IMR-90 (cell line): ENCODE data around the gene GTF2F1. TPM values are rescaled to one million over a fixed set of nuclear protein-coding genes. Genes with fewer than 3 reads are reported as not detected.

Source experiments
- ATAC-seq: fragments of 200-7000 bp; cut with Tn5 transposase; 2 replicates; pipeline ENCODE4 v1.9.1; 2020; ENCODE audit warnings: low read depth, mild to moderate bottlenecking, moderate library complexity
- BruUV-seq: library from RNA; stranded (reverse); fragments of 400-500 nt; replicated peaks from 2 replicates; lab custom pipeline; 2021; lab: Mats Ljungman, UMichigan
- CTCF ChIA-PET: fragments of 300-600 bp; formaldehyde crosslinking; extraction: SDS; loops from one replicate; lab custom pipeline; 2021; ENCODE audit warnings: antibody characterized with exemption; lab: Yijun Ruan, JAX
- POLR2A ChIA-PET: fragments of 300-600 bp; sonication (Branson Sonifier 250); formaldehyde crosslinking; loops from one replicate; lab custom pipeline; 2022; ENCODE audit warnings: antibody characterized with exemption; ENCODE audit not compliant: unreplicated experiment; lab: Charles Lee
- DNase-seq: peaks from one replicate; pipeline ENCODE4 v3.0.0; 2013
- H2AFZ ChIP-seq: replicated peaks from 2 replicates; pipeline ENCODE3; 2013; ENCODE audit warnings: low read length, mild to moderate bottlenecking; ENCODE audit not compliant: poor library complexity
- H2AK5ac ChIP-seq: 2 replicates; pipeline ENCODE4 v1.6.1; 2013; ENCODE audit warnings: low read depth, low read length, inconsistent platforms
- H2AK9ac ChIP-seq: replicated peaks from 2 replicates; pipeline ENCODE3; 2013; ENCODE audit warnings: mild to moderate bottlenecking, low read depth, low read length, moderate library complexity; ENCODE audit not compliant: poor library complexity
- H2BK120ac ChIP-seq: 2 replicates; pipeline ENCODE4 v1.6.1; 2013; ENCODE audit warnings: low read depth, low read length, inconsistent platforms
- H2BK15ac ChIP-seq: 3 replicates; pipeline ENCODE4 v1.6.1; 2013; ENCODE audit warnings: low read depth, low read length, inconsistent platforms
- H2BK20ac ChIP-seq: 2 replicates; pipeline ENCODE4 v1.6.1; 2013; ENCODE audit warnings: low read depth, mild to moderate bottlenecking, inconsistent platforms, low read length, moderate library complexity
- H2BK5ac ChIP-seq: 2 replicates; pipeline ENCODE4 v1.6.1; 2013; ENCODE audit warnings: mild to moderate bottlenecking, low read depth, low read length, inconsistent platforms; ENCODE audit not compliant: poor library complexity, severe bottlenecking
- H3K14ac ChIP-seq: replicated peaks from 2 replicates; pipeline ENCODE4 v1.6.1; 2013; ENCODE audit warnings: low read depth, low read length, inconsistent platforms
- H3K18ac ChIP-seq: 2 replicates; pipeline ENCODE4 v1.6.1; 2013; ENCODE audit warnings: low read depth, low read length, control low read depth
- H3K23ac ChIP-seq: 2 replicates; pipeline ENCODE4 v1.6.1; 2013; ENCODE audit warnings: low read depth, low read length, inconsistent platforms
- H3K27ac ChIP-seq: 2 replicates; pipeline ENCODE4 v1.5.1; 2013; ENCODE audit warnings: mild to moderate bottlenecking, control low read depth, low read length; ENCODE audit not compliant: insufficient read depth
- H3K27me3 ChIP-seq: 2 replicates; pipeline ENCODE4 v1.6.1; 2013; ENCODE audit warnings: low read length; ENCODE audit not compliant: control insufficient read depth, insufficient read depth
- H3K36me3 ChIP-seq: 2 replicates; pipeline ENCODE4 v1.6.1; 2013; ENCODE audit warnings: low read length, mixed read lengths; ENCODE audit not compliant: control insufficient read depth, insufficient read depth
- H3K4ac ChIP-seq: 2 replicates; pipeline ENCODE4 v1.6.1; 2013; ENCODE audit warnings: low read depth, low read length, inconsistent platforms
- H3K4me1 ChIP-seq: 2 replicates; pipeline ENCODE4 v1.6.1; 2013; ENCODE audit warnings: low read length, mixed read lengths; ENCODE audit not compliant: control insufficient read depth, insufficient read depth
- H3K4me2 ChIP-seq: 2 replicates; pipeline ENCODE4 v1.6.1; 2013; ENCODE audit warnings: low read depth, mild to moderate bottlenecking, control low read depth, low read length, moderate library complexity
- H3K4me3 ChIP-seq: 2 replicates; pipeline ENCODE4 v1.5.1; 2013; ENCODE audit warnings: low read depth, mild to moderate bottlenecking, control low read depth, low read length, moderate library complexity; ENCODE audit not compliant: insufficient read depth
- H3K56ac ChIP-seq: 2 replicates; pipeline ENCODE4 v1.6.1; 2013; ENCODE audit warnings: low read length, inconsistent platforms; ENCODE audit not compliant: insufficient read depth; ENCODE audit errors: extremely low read depth
- H3K79me1 ChIP-seq, 2 experiments: 2 replicates each; pipeline ENCODE4 v1.6.1; 2013; ENCODE audit warnings: low read length in 2 of 2, inconsistent platforms in 1 of 2, low read depth in 1 of 2
- H3K9ac ChIP-seq: 2 replicates; pipeline ENCODE4 v1.6.1; 2013; ENCODE audit warnings: low read depth, low read length, control low read depth
- H3K9me1 ChIP-seq: 2 replicates; pipeline ENCODE4 v1.6.1; 2013; ENCODE audit warnings: low read length, inconsistent platforms; ENCODE audit not compliant: insufficient read depth
- H3K9me3 ChIP-seq: 2 replicates; pipeline ENCODE4 v1.6.1; 2013; ENCODE audit warnings: low read length; ENCODE audit not compliant: control insufficient read depth, insufficient read depth
- H4K20me1 ChIP-seq: 2 replicates; pipeline ENCODE4 v1.6.1; 2013; ENCODE audit warnings: low read length, inconsistent platforms; ENCODE audit not compliant: insufficient read depth
- H4K5ac ChIP-seq: 2 replicates; pipeline ENCODE4 v1.6.1; 2013; ENCODE audit warnings: mild to moderate bottlenecking, low read depth, low read length, control low read depth
- H4K8ac ChIP-seq, 2 experiments: 2 replicates each; pipeline ENCODE4 v1.6.1; 2013; ENCODE audit warnings: low read depth in 2 of 2, low read length in 2 of 2, control low read depth in 1 of 2, inconsistent platforms in 1 of 2
- H4K91ac ChIP-seq: 2 replicates; pipeline ENCODE4 v1.6.1; 2013; ENCODE audit warnings: low read depth, low read length, inconsistent platforms; ENCODE audit not compliant: insufficient read depth
- BHLHE40 ChIP-seq: fragments of 150-350 bp; IDR thresholded peaks from 2 replicates; pipeline ENCODE4 v1.6.1; 2016; ENCODE audit warnings: mild to moderate bottlenecking, low read depth, low read length
- CEBPB ChIP-seq: IDR thresholded peaks from 2 replicates; pipeline ENCODE4 v1.6.1; 2012; ENCODE audit warnings: low read depth, low read length, improper control_type of control experiment
- CHD1 ChIP-seq: IDR thresholded peaks from 2 replicates; pipeline ENCODE4 v1.6.1; 2012; ENCODE audit warnings: low read depth, low read length, improper control_type of control experiment
- FOS ChIP-seq: fragments of 150-350 bp; IDR thresholded peaks from 2 replicates; pipeline ENCODE4 v1.6.1; 2016; ENCODE audit warnings: low read depth, low read length
- MAFK ChIP-seq: IDR thresholded peaks from 2 replicates; pipeline ENCODE4 v1.6.1; 2012; ENCODE audit warnings: low read depth, low read length, improper control_type of control experiment
- MAZ ChIP-seq: IDR thresholded peaks from 2 replicates; pipeline ENCODE4 v1.6.1; 2012; ENCODE audit warnings: low read depth, mild to moderate bottlenecking, low read length, improper control_type of control experiment, moderate library complexity, borderline replicate concordance
- MXI1 ChIP-seq: IDR thresholded peaks from 2 replicates; pipeline ENCODE4 v1.6.1; 2012; ENCODE audit warnings: low read depth, mild to moderate bottlenecking, low read length, moderate library complexity, borderline replicate concordance
- NFE2L2 ChIP-seq: fragments of 150-350 bp; IDR thresholded peaks from 2 replicates; pipeline ENCODE4 v1.6.1; 2016; ENCODE audit warnings: low read depth, mild to moderate bottlenecking, low read length
- POLR2A ChIP-seq: IDR thresholded peaks from 2 replicates; pipeline ENCODE4 v1.6.1; 2012; ENCODE audit warnings: mild to moderate bottlenecking, low read depth, low read length
- RAD21 ChIP-seq: IDR thresholded peaks from 2 replicates; pipeline ENCODE4 v1.6.1; 2012; ENCODE audit warnings: low read length, improper control_type of control experiment
- RCOR1 ChIP-seq: IDR thresholded peaks from 2 replicates; pipeline ENCODE4 v1.6.1; 2012; ENCODE audit warnings: mild to moderate bottlenecking, low read length, improper control_type of control experiment; ENCODE audit not compliant: insufficient replicate concordance
- RFX5 ChIP-seq: IDR thresholded peaks from 2 replicates; pipeline ENCODE4 v1.8.0; 2012; ENCODE audit warnings: low read depth, mild to moderate bottlenecking, low read length, moderate library complexity
- SMC3 ChIP-seq: fragments of 150-350 bp; IDR thresholded peaks from 2 replicates; pipeline ENCODE4 v1.6.1; 2016; ENCODE audit warnings: low read depth, mild to moderate bottlenecking, antibody characterized with exemption, low read length, moderate library complexity
- WGBS, 2 experiments: methylation state at CpG; one replicate each; pipeline versions ENCODE4 v1.1.5 to v1.1.7; 2013; ENCODE audit warnings: missing lambda C conversion rate in 2 of 2; ENCODE audit not compliant: insufficient read length in 1 of 2; ENCODE audit errors: extremely low coverage in 2 of 2; 5-methylcytosine and 5-hydroxymethylcytosine counted together
- dilution Hi-C: fragments of 300-500 bp; cut with HindIII; formaldehyde crosslinking; loops from one replicate; pipeline ENCODE4 v1.14.3; 2018; ENCODE audit warnings: low sequenced_read_pairs; ENCODE audit not compliant: unreplicated experiment
- in situ Hi-C: fragments of 300-500 bp; cut with MboI; formaldehyde crosslinking; loops from 3 replicates; pipeline ENCODE4 v1.14.3; 2019; ENCODE audit warnings: low sequenced_read_pairs, inconsistent platforms, mixed read lengths
- intact Hi-C: fragments of 100-400 bp; cut with micrococcal nuclease; formaldehyde crosslinking; loops from 2 replicates; pipeline ENCODE4 v1.10.0; 2022
- polyA plus RNA-seq, 3 experiments: library from polyadenylated mRNA; depleted of rRNA; stranded (reverse); fragments of >200 nt; gene quantifications; 2 replicates each; pipeline ENCODE4 v1.2.3, GENCODE V29; 2012; ENCODE audit warnings: low replicate concordance in 1 of 3
- total RNA-seq: library from RNA; depleted of rRNA; stranded (reverse); fragments of >200 nt; gene quantifications from 2 replicates; pipeline ENCODE4 v1.2.3, GENCODE V29; 2012
- TF ChIP-seq, protein P1 (sequence below): fragments of 150-350 bp; IDR thresholded peaks from 2 replicates; pipeline ENCODE4 v1.6.1; 2016; ENCODE audit warnings: low read depth, mild to moderate bottlenecking, low read length, moderate library complexity, borderline replicate concordance
- TF ChIP-seq, protein P2 (sequence below): conservative IDR thresholded peaks from 2 replicates; pipeline ENCODE4 v1.5.1; 2012; ENCODE audit warnings: mild to moderate bottlenecking, low read depth, low read length, improper control_type of control experiment
- TF ChIP-seq, protein P3 (sequence below): fragments of 150-350 bp; IDR thresholded peaks from 2 replicates; pipeline ENCODE4 v1.6.1; 2017; ENCODE audit warnings: mild to moderate bottlenecking, antibody characterized with exemption, low read length, low read depth

Gene GTF2F1
- total and polyA plus RNA-seq, 2 of the 4 experiments (the other 2 are of a cell fraction): 43.7 to 51.4 TPM

DNA sequence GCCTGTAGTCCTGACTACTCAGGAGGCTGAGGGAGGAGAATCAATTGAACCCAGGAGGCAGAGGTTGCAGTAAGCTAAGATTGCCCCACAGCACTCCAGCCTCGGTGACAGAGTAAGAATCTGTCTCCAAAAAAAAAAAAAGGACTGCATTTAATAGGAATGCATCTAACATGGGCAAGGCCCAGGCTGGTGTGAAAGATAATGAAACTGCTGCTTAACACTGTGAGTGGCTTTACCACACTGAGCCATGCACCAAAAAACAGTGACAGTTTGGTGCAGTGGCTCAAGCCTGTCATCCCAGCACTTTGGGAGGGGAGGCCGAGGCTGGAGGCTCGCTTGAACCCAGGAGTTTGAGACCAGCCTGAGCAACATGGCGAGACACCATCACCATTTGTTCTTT is 8.6 kb downstream of the GTF2F1 start:
- ChIA-PET CTCF (no interaction called here), POLR2A (no interaction called here)
- Histone ChIP-seq H4K8ac (no peak overlapping the region), H3K56ac (no peak overlapping the region), H4K91ac (no peak overlapping the region), H3K79me1 (peaks cover 4 to 11% of the 10 kb centered on the region in 2 experiments; a peak in 3 of 4 replicates), H2AFZ (no peak overlapping the region), H2BK5ac (no peak overlapping the region), H2AK5ac (no peak overlapping the region), H4K5ac (no peak overlapping the region), H4K20me1 (no peaks in the 10 kb centered on the region), H3K23ac (no peak overlapping the region), H3K4me3 (no peak overlapping the region), H3K4ac (no peak overlapping the region), H2BK120ac (no peak overlapping the region), H3K27ac (no peak overlapping the region), H3K14ac (no peak overlapping the region), H2AK9ac (no peak overlapping the region), H3K18ac (no peak overlapping the region), H3K9me1 (no peaks in the 10 kb centered on the region), H2BK20ac (no peak overlapping the region), H3K27me3 (no peaks in the 10 kb centered on the region), H3K36me3 (peaks cover 74% of the 10 kb centered on the region), H2BK15ac (no peak overlapping the region), H3K4me1 (no peaks in the 10 kb centered on the region), H3K9me3 (peaks cover 7% of the 10 kb centered on the region; the same call in 1 of the 2 replicates), H3K4me2 (no peak overlapping the region), H3K9ac (no peak overlapping the region)
- no peak for ATAC-seq
- WGBS, 2 experiments: 100% methylated on average over 3 of the region's 4 CpGs; no CpG with 5 or more reads in 1 of the 2 experiments
- intact Hi-C loops (no loop called here), in situ Hi-C loops (no loop called here), dilution Hi-C loops (no loop called here)
- BruUV-seq: no TSS peak
- no peak for DNase-seq
- TF ChIP-seq CHD1 (no peak), MAFK (no peak), RFX5 (no peak), RCOR1 (no peak), MXI1 (no peak), RAD21 (no peak), SMC3 (no peak), NFE2L2 (no peak), MAZ (no peak), CEBPB (no peak), BHLHE40 (no peak), FOS (no peak), POLR2A (no peak)
- TF ChIP-seq, protein P1, sequence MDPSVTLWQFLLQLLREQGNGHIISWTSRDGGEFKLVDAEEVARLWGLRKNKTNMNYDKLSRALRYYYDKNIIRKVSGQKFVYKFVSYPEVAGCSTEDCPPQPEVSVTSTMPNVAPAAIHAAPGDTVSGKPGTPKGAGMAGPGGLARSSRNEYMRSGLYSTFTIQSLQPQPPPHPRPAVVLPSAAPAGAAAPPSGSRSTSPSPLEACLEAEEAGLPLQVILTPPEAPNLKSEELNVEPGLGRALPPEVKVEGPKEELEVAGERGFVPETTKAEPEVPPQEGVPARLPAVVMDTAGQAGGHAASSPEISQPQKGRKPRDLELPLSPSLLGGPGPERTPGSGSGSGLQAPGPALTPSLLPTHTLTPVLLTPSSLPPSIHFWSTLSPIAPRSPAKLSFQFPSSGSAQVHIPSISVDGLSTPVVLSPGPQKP: no peak
- TF ChIP-seq, protein P2, sequence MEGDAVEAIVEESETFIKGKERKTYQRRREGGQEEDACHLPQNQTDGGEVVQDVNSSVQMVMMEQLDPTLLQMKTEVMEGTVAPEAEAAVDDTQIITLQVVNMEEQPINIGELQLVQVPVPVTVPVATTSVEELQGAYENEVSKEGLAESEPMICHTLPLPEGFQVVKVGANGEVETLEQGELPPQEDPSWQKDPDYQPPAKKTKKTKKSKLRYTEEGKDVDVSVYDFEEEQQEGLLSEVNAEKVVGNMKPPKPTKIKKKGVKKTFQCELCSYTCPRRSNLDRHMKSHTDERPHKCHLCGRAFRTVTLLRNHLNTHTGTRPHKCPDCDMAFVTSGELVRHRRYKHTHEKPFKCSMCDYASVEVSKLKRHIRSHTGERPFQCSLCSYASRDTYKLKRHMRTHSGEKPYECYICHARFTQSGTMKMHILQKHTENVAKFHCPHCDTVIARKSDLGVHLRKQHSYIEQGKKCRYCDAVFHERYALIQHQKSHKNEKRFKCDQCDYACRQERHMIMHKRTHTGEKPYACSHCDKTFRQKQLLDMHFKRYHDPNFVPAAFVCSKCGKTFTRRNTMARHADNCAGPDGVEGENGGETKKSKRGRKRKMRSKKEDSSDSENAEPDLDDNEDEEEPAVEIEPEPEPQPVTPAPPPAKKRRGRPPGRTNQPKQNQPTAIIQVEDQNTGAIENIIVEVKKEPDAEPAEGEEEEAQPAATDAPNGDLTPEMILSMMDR: no peak
- TF ChIP-seq, protein P3, sequence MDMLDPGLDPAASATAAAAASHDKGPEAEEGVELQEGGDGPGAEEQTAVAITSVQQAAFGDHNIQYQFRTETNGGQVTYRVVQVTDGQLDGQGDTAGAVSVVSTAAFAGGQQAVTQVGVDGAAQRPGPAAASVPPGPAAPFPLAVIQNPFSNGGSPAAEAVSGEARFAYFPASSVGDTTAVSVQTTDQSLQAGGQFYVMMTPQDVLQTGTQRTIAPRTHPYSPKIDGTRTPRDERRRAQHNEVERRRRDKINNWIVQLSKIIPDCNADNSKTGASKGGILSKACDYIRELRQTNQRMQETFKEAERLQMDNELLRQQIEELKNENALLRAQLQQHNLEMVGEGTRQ: no peak
